Transverse colon (tissue), 4 donors: ENCODE measurements around the gene TBC1D30. TPM values are rescaled to one million over a fixed set of nuclear protein-coding genes. Genes with fewer than 3 reads are reported as not detected.
"Not testable (repeated sequence)": the region's sequence is repeated elsewhere in the genome, so short reads cannot be mapped to it uniquely, and the experiment has no call there.

Experiments
- DNase-seq: peaks from one replicate; pipeline ENCODE4 v3.0.0-alpha.2; 2019
- H3K27ac ChIP-seq, 4 donors: fragments of 200-600 bp; sonication (generic); 2 replicates each; pipeline ENCODE4 v1.5.1; 2016 to 2018; ENCODE audit warnings: inconsistent platforms in 4 of 4
- H3K27me3 ChIP-seq: fragments of 200-600 bp; sonication (generic); 2 replicates; pipeline ENCODE4 v1.5.1; 2017; ENCODE audit warnings: inconsistent platforms
- H3K36me3 ChIP-seq, 4 donors: fragments of 200-600 bp; sonication (generic); 2 replicates each; pipeline ENCODE4 v1.5.1; 2017 to 2019; ENCODE audit warnings: inconsistent platforms in 4 of 4
- H3K4me1 ChIP-seq, 4 donors: fragments of 200-600 bp; sonication (generic); 2 replicates each; pipeline ENCODE4 v1.5.1; 2017 to 2020; ENCODE audit warnings: inconsistent platforms in 4 of 4
- H3K4me3 ChIP-seq, 4 donors: fragments of 200-600 bp; sonication (generic); 1 replicate in 1 of 4; 2 replicates in 3 of 4; pipeline versions ENCODE4 v1.5.1 to v1.6.1; 2017 to 2019; ENCODE audit warnings: inconsistent platforms in 4 of 4
- H3K9me3 ChIP-seq, 2 donors: fragments of 200-600 bp; sonication (generic); 2 replicates each; pipeline ENCODE4 v1.5.1; 2017 to 2019; ENCODE audit warnings: inconsistent platforms in 2 of 2
- CTCF ChIP-seq, 5 experiments: fragments of 200-600 bp in 3 of 5; fragments of 450-650 bp in 2 of 5; sonication (generic) in 3 of 5; IDR thresholded peaks; 1 replicate in 2 of 5; 2 replicates in 3 of 5; pipeline ENCODE4 v1.5.1; 2016 to 2017; ENCODE audit warnings: antibody characterized with exemption in 5 of 5, inconsistent platforms in 3 of 5, mild to moderate bottlenecking in 2 of 5, moderate library complexity in 1 of 5
- EP300 ChIP-seq: sonication (generic); formaldehyde crosslinking; IDR thresholded peaks from one replicate; pipeline ENCODE4 v1.6.1; 2017; ENCODE audit warnings: antibody characterized with exemption, low read depth
- POLR2A ChIP-seq: fragments of 450-650 bp; IDR thresholded peaks from one replicate; pipeline ENCODE4 v1.6.1; 2016; ENCODE audit warnings: antibody characterized with exemption, mild to moderate bottlenecking, moderate library complexity
- POLR2AphosphoS5 ChIP-seq, 3 donors: sonication (generic); formaldehyde crosslinking; IDR thresholded peaks; one replicate each; pipeline ENCODE4 v1.6.1; 2016; ENCODE audit warnings: antibody characterized with exemption in 3 of 3
- WGBS, 2 donors: methylation state at CpG; one replicate each; pipeline ENCODE4 v1.1.5; 2018; ENCODE audit warnings: low coverage in 1 of 2; 5-methylcytosine and 5-hydroxymethylcytosine counted together
- in situ Hi-C, 4 donors: fragments of 200-750 bp; cut with MboI; loops; one replicate each; pipeline versions ENCODE4 v1.15.0 to v1.15.1; 2017; ENCODE audit warnings: low sequenced_read_pairs in 3 of 4, low pct_ligation_motif_present in 1 of 4, low pct_unique_long_range_greater_than_20kb in 1 of 4
- intact Hi-C: fragments of 100-400 bp; cut with DNase I; formaldehyde crosslinking; loops from one replicate; pipeline ENCODE4 v1.15.1; 2023; ENCODE audit warnings: low total_unique reads
- total RNA-seq, 4 donors: library from RNA; depleted of rRNA; stranded (reverse); fragments of >200 nt; gene quantifications; one replicate each; pipeline ENCODE4 v1.1.0, GENCODE V29; 2016

TBC1D30 gene
- total RNA-seq, 4 donors from 2014 or later = 0.37 to 9.4 (median 6.5) TPM

GRCh38 chr12:64800640-64801039, 23.8 kb upstream of the TBC1D30 start:
- TF ChIP-seq EP300 (no peak), POLR2A (no peak)
- H3K4me3 ChIP-seq = no peak overlapping the region
- no peaks in the 10 kb centered on the region for H3K9me3 ChIP-seq
- H3K27me3 ChIP-seq = no peaks in the 10 kb centered on the region
- intact Hi-C loops (no loop called here), in situ Hi-C loops (loop anchor here in 1 of 4 donors (25.0 kb wide), 1 partner anchor 312 kb away; the partner anchor contains the start of gene WIF1)
- WGBS, 2 donors = 81 to 88% methylated on average over 2 to 5 of the region's 5 CpGs
- peaks cover 0 to 13% (median 1%) of the 10 kb centered on the region in 4 donors for H3K4me1 ChIP-seq
- H3K36me3 ChIP-seq = no peaks in the 10 kb centered on the region
- no peak overlapping the region for H3K27ac ChIP-seq
- DNase-seq = no peak

- no peak for DNase-seq
- no peak overlapping the region for H3K27ac ChIP-seq
- whole genome bisulfite sequencing, 2 donors = 50 to 64% methylated on average over 1 to 2 of the region's 2 CpGs
- intact Hi-C loops = no loop called here
- no peak for TF ChIP-seq POLR2A
- TF ChIP-seq EP300 = no peak
- no peak for TF ChIP-seq POLR2AphosphoS5 (IDR thresholded peaks at IDR 0.05)
- no peak for TF ChIP-seq CTCF (IDR thresholded peaks at IDR 0.05)
- no peaks in the 10 kb centered on the region for H3K9me3 ChIP-seq
- H3K4me3 ChIP-seq = no peak overlapping the region
- in situ Hi-C loops = loop anchor here in 1 of 4 donors (25.0 kb wide), 1 partner anchor 311 kb away; the partner anchor contains the start of gene WIF1
- H3K4me1 ChIP-seq = peaks cover 0 to 7% (median 0%) of the 10 kb centered on the region in 4 donors
- no peaks in the 10 kb centered on the region for H3K36me3 ChIP-seq
- no peaks in the 10 kb centered on the region for H3K27me3 ChIP-seq
Observed at GRCh38 chr12:64801381-64801780, 23.1 kb upstream of the TBC1D30 start.

GRCh38 chr12:64802180-64802775, 22.2 kb upstream of the TBC1D30 start:
- H3K27ac ChIP-seq, intact Hi-C loops, H3K27me3 ChIP-seq, H3K36me3 ChIP-seq, H3K9me3 ChIP-seq, H3K4me1 ChIP-seq, H3K4me3 ChIP-seq: not testable (repeated sequence)
- in situ Hi-C loops = loop anchor here in 1 of 4 donors (25.0 kb wide), 1 partner anchor 310 kb away; the partner anchor contains the start of gene WIF1
- peak; percentile 58 for DNase-seq
- 37 to 57% methylated on average over 4 to 8 of the region's 8 CpGs for WGBS, 2 donors
- peak; percentile 48 to 91 (median 84) for TF ChIP-seq CTCF (IDR thresholded peaks at IDR 0.05)

GRCh38 chr12:64806173-64806572, 18.3 kb upstream of the TBC1D30 start:
- Histone ChIP-seq H3K9me3 (no peaks in the 10 kb centered on the region), H3K4me1 (peaks cover 0 to 3% (median 0%) of the 10 kb centered on the region in 4 donors), H3K27ac (no peak overlapping the region), H3K27me3 (no peaks in the 10 kb centered on the region), H3K36me3 (no peaks in the 10 kb centered on the region), H3K4me3 (no peak overlapping the region)
- intact Hi-C loops (no loop called here), in situ Hi-C loops (loop anchor here in 1 of 4 donors (25.0 kb wide), 1 partner anchor 306 kb away; the partner anchor contains the start of gene WIF1)
- no peak for TF ChIP-seq EP300
- no peak for TF ChIP-seq CTCF (IDR thresholded peaks at IDR 0.05)
- TF ChIP-seq POLR2AphosphoS5 (IDR thresholded peaks at IDR 0.05) = no peak
- TF ChIP-seq POLR2A = no peak
- DNase-seq = no peak
- 79 to 87% methylated on average over 2 of the region's 2 CpGs for WGBS, 2 donors
